ENCODE results near the gene UTY.

Gene UTY

DNA sequence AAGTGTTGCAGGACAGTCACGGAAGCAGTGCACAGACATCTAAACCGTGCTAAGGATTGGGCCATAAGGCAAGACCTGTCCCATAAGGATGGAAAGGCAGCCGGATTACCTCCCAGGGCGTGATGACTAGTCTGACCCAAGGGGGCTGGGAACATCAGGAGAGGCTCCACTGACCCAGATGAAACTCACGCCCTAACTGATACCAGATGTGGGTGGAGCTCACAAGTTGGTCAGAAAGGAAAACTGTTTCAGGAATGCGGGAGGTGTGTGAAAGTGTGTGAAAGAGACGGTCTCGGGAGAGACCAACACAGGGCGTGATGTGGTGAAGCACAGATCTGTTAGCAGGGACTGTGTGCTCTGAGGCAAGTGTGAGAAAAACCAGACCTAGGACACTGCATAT is 140.5 kb downstream of the UTY start:
- TF ChIP-seq, protein P1, sequence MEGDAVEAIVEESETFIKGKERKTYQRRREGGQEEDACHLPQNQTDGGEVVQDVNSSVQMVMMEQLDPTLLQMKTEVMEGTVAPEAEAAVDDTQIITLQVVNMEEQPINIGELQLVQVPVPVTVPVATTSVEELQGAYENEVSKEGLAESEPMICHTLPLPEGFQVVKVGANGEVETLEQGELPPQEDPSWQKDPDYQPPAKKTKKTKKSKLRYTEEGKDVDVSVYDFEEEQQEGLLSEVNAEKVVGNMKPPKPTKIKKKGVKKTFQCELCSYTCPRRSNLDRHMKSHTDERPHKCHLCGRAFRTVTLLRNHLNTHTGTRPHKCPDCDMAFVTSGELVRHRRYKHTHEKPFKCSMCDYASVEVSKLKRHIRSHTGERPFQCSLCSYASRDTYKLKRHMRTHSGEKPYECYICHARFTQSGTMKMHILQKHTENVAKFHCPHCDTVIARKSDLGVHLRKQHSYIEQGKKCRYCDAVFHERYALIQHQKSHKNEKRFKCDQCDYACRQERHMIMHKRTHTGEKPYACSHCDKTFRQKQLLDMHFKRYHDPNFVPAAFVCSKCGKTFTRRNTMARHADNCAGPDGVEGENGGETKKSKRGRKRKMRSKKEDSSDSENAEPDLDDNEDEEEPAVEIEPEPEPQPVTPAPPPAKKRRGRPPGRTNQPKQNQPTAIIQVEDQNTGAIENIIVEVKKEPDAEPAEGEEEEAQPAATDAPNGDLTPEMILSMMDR (IDR thresholded peaks at IDR 0.05) = no peak

DNA sequence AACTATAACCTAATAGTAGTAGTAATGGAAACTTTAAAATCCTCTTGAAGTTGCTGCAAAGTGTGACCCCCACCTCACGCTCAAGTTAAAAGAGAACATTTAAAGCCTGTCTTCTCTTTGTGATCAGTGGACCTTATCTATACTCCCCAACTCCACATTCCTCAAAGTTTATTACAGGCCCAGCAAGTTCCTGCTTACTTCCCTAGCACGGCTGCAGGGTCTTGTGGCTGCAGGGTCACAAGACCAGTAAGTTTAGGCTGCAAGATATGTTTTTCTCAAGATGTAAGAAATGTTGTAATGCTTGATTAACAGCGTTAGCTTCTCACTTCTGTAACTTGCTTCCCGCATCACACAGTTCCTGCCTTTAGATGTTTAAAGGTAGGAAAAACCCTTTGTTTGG is 141.1 kb downstream of the UTY start:
- TF ChIP-seq, protein P1 (IDR thresholded peaks at IDR 0.05) = no peak

DNA sequence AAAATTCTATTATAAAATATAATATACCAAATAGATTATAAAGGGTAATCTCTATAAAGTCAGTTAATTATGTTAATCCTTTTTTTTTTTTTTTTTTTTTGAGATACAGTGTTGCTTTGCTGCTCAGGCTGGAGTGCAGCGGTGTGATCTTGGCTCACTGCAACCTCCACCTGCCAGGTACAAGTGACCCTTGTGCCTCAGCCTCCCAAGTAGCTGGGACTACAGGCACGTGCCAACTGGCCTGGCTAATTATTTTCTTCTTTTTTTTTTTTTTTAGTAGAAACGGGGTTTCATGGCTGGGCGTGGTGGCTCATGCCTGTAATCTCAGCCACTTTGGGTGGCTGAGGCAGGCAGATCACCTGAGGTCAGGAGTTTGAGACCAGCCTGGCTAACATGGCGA is 141.9 kb downstream of the UTY start:
- TF ChIP-seq, protein P1 (IDR thresholded peaks at IDR 0.05) = no peak

DNA sequence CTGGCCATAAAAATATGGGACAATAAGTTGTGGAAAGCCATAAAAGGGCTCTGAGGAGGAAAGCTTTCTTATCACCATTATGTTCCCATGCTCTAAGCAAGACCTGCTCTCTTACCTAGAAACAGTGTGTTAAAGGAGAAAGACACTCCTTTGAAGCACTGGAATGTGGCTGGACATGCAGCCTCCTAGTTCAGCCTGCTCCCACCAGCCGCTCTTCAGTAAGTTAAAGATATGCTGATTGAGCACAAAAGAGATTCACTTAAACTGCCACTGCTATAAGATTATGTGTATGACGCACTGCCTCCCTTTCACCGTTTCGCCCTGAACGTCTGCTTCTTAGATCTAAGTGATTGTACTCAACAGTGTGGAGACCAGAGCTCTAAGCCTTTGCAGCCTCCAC is 146.0 kb downstream of the UTY start:
- TF ChIP-seq, protein P1 (IDR thresholded peaks at IDR 0.05) = no peak

DNA sequence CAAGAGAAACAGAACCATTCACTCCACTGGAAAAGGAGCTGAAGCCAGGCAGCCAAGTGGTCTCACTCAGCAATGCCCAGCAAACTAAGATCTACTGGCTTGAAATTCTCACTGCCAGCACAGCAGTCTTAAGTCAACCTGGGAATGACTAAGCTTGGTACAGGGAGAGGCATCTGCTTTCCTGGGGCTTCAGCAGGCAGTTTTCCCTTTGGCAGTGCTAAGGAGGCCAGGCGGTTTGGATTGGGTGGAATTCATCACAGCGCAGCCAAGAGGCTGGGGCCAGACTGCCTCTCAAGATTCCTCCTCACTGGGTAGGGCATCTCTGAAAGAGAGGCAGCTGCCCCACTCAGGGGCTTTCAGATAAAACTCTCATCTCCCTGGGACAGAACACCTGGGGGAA is 149.2 kb downstream of the UTY start:
- TF ChIP-seq, protein P1 (IDR thresholded peaks at IDR 0.05) = no peak

DNA sequence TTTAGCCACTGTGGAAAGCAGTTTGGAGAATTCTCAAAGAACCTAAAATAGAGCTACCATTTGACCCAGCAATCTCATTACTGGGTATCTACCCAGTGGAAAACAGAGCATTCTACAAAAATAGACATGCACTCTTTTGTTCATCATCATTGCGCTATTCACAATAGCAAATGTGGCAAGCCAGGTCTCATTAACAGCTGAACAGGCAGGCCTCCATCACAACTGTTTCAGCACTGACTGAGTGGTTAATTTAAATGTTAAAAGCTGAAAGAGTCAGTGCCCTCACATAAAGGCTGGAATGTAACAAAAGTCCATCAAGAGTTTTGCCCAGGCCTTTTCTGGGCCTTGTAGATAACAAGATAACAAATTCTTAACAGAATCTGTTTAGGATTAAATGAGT is 166.9 kb downstream of the UTY start:
- TF ChIP-seq, protein P1 (IDR thresholded peaks at IDR 0.05) = no peak

DNA sequence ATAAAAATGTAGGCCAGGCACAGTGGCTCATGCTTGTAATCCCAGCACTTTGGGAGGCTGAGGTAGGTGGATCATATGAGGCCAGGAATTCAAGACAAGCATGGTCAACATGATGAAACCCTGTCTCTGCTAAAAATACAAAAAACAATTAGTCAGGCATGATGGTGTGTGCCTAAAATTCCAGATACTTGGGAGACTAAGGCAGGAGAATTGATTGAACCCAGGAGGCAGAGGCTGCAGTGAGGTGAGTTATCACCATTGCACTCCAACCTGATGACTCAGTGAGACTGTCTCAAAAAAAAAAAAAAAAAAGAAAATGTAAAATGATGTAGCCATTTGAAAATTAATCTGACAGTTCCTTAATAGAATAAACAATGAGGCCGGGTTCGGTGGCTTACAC is 171.9 kb downstream of the UTY start:
- TF ChIP-seq, protein P1 (IDR thresholded peaks at IDR 0.05) = no peak

DNA sequence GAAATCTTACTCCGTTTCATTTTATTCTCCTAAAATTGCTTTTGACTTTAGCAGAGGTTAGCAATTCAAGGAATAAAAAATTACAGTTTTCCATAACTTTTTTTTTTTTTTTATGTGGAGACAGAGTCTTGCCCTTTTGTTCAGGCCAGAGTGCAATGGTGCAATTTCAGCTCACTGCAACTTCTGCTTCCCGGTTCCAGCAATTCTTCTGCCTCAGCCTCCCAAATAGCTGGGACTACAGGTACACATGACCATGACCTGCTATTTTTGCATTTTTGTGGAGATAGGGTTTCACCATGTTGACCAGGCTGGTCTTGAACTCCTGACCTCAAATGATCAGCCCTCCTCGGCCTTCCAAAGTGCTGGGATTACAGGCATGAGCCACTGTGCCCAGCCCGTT is 179.0 kb downstream of the UTY start:
- TF ChIP-seq, protein P1 (IDR thresholded peaks at IDR 0.05) = no peak

All from LNCAP (cell line).